ENCODE measurements around the gene PRC1. TPM values are rescaled to one million over a fixed set of nuclear protein-coding genes. Genes with fewer than 3 reads are reported as not detected.

The PRC1 gene
- total RNA-seq, 2 donors from 2014 or later, result 13.5 to 37.0 TPM

DNA sequence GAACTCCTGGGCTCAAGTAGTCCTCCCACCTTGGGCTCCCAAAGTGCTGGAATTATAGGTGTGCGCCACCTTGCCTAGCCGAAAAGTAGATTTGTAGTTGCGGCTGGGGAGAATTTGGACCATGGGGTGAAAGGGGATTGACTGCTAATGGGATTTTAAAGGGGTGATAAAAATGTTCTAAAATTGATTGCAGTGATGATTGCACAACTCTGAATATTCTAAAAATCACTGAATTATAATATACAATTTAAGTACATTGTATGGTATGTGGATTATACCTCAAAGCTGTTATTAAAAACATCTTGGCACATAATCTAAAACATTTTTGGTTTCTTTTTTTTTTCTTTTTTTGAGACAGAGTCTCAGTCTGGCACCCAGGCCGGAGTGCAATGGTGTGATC, 3.9 kb downstream of the PRC1 start:
- intact Hi-C loops (cut with DNase I), result loop anchor here (5.0 kb wide), 1 partner anchor 33 kb away; no protein-coding TSS in a partner anchor
- 95% methylated on average over 4 of the region's 4 CpGs for WGBS
- TF ChIP-seq, protein P1, sequence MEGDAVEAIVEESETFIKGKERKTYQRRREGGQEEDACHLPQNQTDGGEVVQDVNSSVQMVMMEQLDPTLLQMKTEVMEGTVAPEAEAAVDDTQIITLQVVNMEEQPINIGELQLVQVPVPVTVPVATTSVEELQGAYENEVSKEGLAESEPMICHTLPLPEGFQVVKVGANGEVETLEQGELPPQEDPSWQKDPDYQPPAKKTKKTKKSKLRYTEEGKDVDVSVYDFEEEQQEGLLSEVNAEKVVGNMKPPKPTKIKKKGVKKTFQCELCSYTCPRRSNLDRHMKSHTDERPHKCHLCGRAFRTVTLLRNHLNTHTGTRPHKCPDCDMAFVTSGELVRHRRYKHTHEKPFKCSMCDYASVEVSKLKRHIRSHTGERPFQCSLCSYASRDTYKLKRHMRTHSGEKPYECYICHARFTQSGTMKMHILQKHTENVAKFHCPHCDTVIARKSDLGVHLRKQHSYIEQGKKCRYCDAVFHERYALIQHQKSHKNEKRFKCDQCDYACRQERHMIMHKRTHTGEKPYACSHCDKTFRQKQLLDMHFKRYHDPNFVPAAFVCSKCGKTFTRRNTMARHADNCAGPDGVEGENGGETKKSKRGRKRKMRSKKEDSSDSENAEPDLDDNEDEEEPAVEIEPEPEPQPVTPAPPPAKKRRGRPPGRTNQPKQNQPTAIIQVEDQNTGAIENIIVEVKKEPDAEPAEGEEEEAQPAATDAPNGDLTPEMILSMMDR (IDR thresholded peaks at IDR 0.05), result no peak
- no peak for TF ChIP-seq POLR2AphosphoS5 (IDR thresholded peaks at IDR 0.05)
- no peak for TF ChIP-seq POLR2A (IDR thresholded peaks at IDR 0.05)
- Histone ChIP-seq H3K27me3 (replicated peaks; ENCODE audit: insufficient read depth) (no peaks in the 10 kb centered on the region), H3K9me3 (no peaks in the 10 kb centered on the region), H3K27ac (no peak overlapping the region), H3K4me1 (replicated peaks) (no peaks in the 10 kb centered on the region), H3K36me3 (no peaks in the 10 kb centered on the region), H3K4me3 (no peak overlapping the region)
- DNase-seq (ENCODE audit: low spot score), result no peak

DNA sequence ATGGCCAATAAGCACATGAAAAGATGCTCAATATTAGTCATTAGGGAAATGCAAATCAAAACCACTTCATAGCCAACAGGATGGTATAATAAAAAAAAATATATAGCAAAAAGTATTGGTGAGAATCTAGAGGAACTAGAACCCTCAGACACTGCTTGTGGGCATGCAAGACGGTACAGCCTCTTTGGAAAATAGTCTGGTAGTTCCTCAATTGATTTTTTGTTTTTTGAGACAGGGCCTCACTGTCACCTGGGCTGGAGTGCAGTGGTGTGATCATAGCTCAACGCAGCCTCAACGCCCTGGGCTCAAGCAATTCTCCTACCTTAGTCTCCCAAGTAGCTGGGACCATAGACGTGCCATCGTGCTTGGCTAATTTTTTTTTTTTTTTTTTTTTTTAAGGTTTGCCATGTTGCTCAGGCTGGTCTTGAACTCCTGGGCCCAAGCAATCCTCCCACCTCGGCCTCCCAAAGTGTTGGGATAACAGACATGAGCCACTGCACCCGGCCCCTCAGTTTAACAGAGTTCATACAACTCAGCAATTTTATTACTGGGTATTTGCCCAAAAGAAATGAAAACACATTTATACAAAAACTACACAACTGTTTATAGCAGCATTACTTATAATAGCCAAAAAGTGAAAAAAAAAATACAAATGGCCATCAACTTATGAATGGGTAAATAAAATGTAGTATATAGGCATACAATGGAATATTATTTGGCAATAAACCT, 5.1 kb downstream of the PRC1 start:
- H3K36me3 ChIP-seq, result no peaks in the 10 kb centered on the region
- intact Hi-C loops (cut with DNase I), result no loop called here
- DNase-seq (ENCODE audit: low spot score), result no peak
- no peaks in the 10 kb centered on the region for H3K27me3 ChIP-seq (replicated peaks; ENCODE audit: insufficient read depth)
- H3K4me3 ChIP-seq, result no peak overlapping the region
- H3K27ac ChIP-seq, result no peak overlapping the region
- no peaks in the 10 kb centered on the region for H3K9me3 ChIP-seq
- WGBS, result 94% methylated on average over 7 of the region's 7 CpGs
- no peaks in the 10 kb centered on the region for H3K4me1 ChIP-seq (replicated peaks)
- TF ChIP-seq, protein P1 (IDR thresholded peaks at IDR 0.05), result no peak
- no peak for TF ChIP-seq POLR2AphosphoS5 (IDR thresholded peaks at IDR 0.05)
- TF ChIP-seq POLR2A (IDR thresholded peaks at IDR 0.05), result no peak

DNA sequence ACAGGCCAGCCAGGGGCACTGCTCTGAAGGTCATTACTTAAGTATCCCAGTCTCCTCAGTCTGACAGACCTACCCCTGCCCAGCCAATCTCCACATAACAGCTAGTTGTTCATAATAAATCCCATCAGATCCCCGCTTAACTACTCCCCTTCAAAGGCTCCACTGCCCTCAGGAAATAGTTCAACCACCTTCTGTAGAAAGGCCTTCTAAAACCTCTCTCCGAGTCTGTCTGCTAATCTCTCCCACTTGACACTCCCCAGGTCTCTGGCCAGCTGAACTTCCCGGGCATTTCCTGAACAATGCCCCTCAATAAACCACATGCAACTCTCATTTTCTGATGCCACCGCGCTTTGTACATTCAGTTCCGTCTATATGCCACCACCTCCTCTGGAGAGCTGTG, 6.0 kb downstream of the PRC1 start:
- Histone ChIP-seq H3K4me3 (no peak overlapping the region), H3K27ac (no peak overlapping the region), H3K4me1 (replicated peaks) (no peaks in the 10 kb centered on the region), H3K27me3 (replicated peaks; ENCODE audit: insufficient read depth) (no peaks in the 10 kb centered on the region), H3K36me3 (no peaks in the 10 kb centered on the region), H3K9me3 (no peaks in the 10 kb centered on the region)
- no peak for TF ChIP-seq POLR2AphosphoS5 (IDR thresholded peaks at IDR 0.05)
- no peak for TF ChIP-seq POLR2A (IDR thresholded peaks at IDR 0.05)
- TF ChIP-seq, protein P1 (IDR thresholded peaks at IDR 0.05), result no peak
- intact Hi-C loops (cut with DNase I), result no loop called here
- 72% methylated on average over 6 of the region's 6 CpGs for WGBS
- DNase-seq (ENCODE audit: low spot score), result no peak

DNA sequence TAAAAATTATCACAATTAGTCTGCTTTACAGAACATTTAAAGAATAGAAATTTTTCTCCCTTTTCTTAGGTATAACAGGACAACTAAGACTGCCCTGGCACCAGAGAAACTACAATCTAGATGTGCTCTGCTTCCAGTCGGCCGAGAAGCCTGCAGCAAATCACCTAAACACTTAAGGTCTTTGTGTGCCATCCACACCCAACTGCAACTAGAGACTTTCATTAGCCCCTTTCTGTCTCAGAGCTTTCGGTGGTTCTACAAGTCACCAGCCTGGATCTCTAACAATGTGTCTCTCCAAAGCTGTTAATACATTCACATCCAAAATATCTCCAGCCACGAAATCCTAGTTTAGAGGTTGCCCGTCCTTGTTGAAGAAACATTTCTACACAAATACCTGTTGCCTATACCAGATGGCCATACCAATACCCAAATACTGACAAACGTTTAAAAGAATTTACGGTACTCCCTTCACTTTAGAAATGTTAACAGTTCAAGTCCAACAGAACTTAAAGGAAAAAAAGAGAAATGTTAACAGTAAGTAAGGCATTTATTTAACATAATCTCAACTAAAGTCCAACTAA, 6.7 kb downstream of the PRC1 start:
- Histone ChIP-seq H3K27ac (no peak overlapping the region), H3K4me3 (no peak overlapping the region), H3K9me3 (no peaks in the 10 kb centered on the region), H3K4me1 (replicated peaks) (no peaks in the 10 kb centered on the region), H3K27me3 (replicated peaks; ENCODE audit: insufficient read depth) (no peaks in the 10 kb centered on the region), H3K36me3 (no peaks in the 10 kb centered on the region)
- 66% methylated on average over 7 of the region's 7 CpGs for WGBS
- TF ChIP-seq POLR2AphosphoS5 (IDR thresholded peaks at IDR 0.05) (no peak), POLR2A (IDR thresholded peaks at IDR 0.05) (no peak)
- TF ChIP-seq, protein P1 (IDR thresholded peaks at IDR 0.05), result no peak
- no peak for DNase-seq (ENCODE audit: low spot score)
- intact Hi-C loops (cut with DNase I), result no loop called here

Data from prostate gland (tissue), 2 donors.